Fibroblast of lung (primary cell): Measurements from ENCODE around the gene SERPINB10.

Source experiments
- EZH2 ChIP-seq: IDR thresholded peaks from 2 replicates; pipeline ENCODE4 v1.5.1; 2012; ENCODE audit warnings: low read length, control low read depth, mild to moderate bottlenecking; ENCODE audit errors: missing control alignments
- TF ChIP-seq, protein P1 (sequence below), 2 donors: IDR thresholded peaks in 1 of 2; conservative IDR thresholded peaks in 1 of 2; 1 replicate in 1 of 2; 2 replicates in 1 of 2; pipeline ENCODE4 v1.5.1; 2011 to 2012; ENCODE audit warnings: low read length in 2 of 2, control low read depth in 1 of 2, inconsistent platforms in 1 of 2, low read depth in 1 of 2, mild to moderate bottlenecking in 1 of 2

DNA sequence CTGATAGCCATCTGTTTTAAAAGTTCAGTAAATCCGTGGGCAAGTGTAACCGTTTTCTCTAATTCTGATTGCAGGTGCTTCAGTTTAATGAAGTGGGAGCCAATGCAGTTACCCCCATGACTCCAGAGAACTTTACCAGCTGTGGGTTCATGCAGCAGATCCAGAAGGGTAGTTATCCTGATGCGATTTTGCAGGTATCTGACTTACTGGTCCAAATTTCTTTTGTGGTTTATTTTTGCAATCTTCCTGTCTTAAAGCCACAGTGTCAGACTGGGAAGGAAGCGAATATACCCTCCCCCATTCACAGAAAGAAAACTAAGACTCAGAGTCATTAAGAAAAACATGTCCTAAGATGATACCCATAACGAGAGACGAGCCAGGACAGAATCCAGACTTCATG is 12.6 kb upstream of the SERPINB10 start:
- TF ChIP-seq, protein P1, sequence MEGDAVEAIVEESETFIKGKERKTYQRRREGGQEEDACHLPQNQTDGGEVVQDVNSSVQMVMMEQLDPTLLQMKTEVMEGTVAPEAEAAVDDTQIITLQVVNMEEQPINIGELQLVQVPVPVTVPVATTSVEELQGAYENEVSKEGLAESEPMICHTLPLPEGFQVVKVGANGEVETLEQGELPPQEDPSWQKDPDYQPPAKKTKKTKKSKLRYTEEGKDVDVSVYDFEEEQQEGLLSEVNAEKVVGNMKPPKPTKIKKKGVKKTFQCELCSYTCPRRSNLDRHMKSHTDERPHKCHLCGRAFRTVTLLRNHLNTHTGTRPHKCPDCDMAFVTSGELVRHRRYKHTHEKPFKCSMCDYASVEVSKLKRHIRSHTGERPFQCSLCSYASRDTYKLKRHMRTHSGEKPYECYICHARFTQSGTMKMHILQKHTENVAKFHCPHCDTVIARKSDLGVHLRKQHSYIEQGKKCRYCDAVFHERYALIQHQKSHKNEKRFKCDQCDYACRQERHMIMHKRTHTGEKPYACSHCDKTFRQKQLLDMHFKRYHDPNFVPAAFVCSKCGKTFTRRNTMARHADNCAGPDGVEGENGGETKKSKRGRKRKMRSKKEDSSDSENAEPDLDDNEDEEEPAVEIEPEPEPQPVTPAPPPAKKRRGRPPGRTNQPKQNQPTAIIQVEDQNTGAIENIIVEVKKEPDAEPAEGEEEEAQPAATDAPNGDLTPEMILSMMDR (conservative IDR thresholded peaks at IDR 0.05 in 1 of 2, IDR thresholded peaks at IDR 0.05 in 1 of 2; ENCODE audit: low read depth in 1 of 2, low read length in 2 of 2) = no peak
- no peak for TF ChIP-seq EZH2
